Activated CD8-positive, alpha-beta memory T cell treated with anti-CD3 and anti-CD28 coated beads, Interleukin-2, amount 50 U/mL, for 1 hour (primary cell): Measurements from ENCODE around the gene COL3A1.

Experiments used
- DNase-seq: peaks from one replicate; pipeline ENCODE4 v3.0.0-alpha.2; 2020; ENCODE audit errors: extremely low read depth

COL3A1 gene

DNA sequence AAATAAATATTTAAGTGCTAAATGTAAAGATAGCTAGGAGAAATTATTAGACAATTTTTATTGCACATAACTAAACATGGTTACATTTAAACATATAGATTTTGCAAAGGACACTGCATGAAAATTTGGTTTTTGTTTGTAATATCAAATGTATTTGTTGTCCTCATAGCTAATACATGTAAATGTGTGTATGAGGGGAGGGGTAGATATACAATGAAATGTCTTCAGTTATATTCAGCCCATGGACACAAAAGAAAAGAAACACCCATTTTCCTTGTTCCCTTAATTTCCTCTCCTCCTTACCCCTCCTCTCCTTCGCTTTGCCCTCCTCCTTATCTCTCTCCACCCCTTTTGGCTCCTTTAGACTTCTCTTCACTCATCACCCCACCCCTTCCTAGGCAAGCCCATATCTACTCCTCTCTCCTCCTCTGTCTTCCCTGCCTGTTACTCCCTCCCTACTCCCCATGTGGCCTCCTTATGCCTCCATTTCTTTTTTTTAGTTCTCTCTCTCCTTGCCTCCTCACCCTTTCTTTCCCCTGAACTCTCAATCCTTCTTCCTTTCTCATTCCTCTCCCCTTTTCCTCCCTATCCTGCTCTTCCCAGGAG lies 1.4 kb downstream of the COL3A1 start:
- DNase-seq, result no peak

DNA sequence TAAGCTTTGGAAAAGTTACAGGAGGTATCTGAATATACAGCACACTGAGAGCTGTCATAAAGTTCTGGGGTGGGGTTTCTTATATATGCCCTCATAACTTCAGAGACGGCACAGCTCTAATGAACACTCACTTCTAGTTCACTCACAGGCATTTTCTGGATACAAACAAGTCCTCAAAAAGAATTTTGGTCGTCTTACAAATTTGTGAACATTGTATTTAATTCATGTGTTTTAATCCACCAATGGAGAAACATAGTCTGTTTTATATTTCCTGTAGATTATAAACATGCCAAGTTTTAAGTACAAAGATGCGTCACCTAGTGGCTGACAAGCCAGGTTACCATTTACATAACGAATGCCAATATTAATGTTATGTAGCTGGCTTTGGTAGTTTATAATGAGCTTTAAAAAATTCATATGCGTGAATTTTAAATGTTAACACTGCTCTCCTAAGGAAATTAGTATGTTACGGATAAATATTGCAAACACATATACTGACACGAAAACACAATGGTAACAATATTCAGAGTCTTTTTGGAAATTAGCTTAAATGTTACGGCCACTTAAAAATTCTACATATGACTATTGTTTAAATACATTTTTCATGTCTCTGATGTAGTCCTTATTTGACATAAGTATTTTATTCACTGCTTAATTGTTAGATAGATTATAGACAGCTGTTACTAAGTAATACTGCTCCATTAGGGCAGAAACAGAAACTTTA lies 2.5 kb downstream of the COL3A1 start:
- DNase-seq, result no peak

DNA sequence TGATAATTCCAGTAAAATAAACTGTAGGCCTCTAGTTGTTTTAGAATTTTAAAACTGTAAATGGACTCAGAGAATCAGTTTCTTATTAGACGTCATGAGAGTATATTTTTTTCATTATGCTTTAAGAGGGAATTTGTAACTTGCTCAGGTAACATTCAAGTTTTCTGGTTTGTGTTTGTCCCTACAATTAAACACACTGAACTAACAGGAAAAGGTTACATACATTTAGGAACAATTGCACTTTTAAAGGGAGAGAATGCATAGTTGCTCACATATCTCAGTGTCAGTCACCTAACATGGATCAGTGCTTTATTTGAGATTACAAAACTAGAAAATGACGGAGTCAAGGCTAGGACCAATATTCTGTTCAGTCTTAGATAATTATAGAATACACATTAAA lies 3.1 kb downstream of the COL3A1 start:
- no peak for DNase-seq

DNA sequence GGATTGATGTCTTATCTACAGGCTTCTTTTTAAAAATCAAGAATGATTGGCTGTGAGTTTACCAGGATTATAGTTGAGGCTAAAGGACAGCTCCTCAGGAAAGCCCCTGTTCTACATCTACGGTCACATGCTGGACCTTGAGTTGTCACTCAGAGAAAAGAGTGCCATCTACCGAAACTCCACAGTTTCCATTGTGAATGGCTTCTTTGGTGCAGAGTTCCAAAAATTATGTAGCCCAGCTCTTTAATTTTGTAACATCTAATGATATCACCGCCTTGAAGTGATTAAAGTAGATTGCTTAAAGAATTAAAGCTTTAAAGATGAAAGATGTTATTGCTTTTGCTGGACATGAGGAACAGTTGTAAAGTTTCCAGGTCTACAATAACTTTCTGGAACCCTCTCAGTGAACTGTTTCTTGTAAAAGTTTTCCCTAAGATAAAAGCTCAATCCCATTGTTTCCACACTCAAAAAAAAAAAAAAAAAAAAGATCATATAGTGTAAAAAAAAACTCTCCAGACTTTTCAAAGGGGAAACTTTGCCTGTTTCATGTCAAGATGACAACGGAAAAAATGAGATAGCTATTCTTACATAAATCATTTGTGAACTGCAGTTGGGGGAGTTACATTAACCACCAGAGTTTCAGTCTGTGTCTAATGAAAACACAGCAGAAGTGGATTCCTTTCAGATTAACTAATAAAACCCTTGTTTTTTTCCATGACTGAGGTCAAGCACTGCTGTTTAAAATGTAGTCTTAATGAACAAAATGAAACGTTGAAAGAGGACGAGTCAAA lies 4.3 kb downstream of the COL3A1 start:
- no peak for DNase-seq

DNA sequence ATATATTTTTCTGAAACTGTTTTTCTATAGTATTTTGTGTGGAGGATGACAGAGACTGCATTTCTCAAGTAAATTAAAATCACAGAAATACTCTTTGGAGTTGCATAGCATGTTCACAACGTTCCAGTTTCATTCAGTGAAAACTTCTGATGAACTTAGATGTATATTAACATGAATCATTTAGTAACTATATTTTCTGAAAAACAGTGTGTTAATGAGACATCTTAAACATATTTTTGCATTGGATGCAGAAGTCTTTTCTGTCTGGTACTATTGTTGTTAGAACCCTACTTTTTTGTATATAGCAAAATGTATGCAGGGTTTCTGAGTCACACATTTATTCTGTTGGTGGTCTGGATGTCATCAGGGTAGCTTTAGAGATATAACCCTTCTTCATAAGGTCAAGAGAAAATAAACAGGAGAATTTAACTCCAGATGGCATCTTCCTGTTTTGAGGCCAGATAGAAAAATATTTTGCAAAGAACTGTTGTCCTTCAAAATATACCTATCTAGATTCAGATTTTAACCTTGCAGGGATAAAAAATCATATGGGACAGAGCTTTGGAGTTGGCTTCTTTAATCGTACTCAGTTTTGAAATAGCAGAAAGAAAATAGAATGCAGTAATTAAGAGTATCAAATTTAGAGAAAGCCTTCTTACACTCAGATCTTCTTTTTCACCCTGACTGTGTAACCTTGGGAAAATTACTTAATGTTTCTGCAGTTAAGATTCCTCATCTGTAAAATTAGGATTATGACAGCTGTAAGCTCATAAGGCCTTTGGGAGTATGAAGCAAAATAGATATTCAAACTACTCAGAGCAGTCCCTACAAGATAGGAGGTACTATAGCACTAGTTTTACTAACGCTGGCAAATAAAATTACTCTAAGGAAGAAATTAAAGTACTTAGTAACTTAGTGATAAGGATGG lies 5.3 kb downstream of the COL3A1 start:
- DNase-seq, result no peak

DNA sequence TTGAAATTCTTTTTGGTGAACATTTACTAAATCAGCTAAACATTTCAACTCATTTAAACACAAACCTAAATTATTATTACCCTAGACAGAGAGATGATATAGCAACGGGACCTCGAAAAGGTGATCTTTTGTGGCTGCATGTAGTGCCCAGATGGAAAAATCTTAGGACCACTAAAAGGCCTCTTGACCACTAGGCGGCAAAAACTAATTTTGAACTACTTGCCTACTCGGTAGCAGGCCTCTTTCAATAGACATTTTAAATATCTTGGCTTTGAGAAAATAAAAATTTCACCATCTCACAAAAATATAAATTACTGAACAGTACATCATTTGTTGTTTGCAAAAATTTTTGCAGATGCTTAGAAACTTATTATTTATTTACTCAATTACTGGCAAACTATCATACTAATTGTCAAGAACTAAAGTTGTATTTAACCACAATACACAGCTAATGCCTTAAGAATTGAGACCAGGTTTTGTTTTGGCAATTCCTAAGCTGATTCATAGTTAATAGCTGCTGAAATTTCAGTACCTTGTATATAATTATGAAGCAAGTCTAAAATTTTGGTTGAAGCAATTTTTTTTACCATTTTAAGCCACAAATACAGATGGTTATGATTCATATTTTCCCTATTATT lies 9.4 kb downstream of the COL3A1 start:
- DNase-seq, result no peak

DNA sequence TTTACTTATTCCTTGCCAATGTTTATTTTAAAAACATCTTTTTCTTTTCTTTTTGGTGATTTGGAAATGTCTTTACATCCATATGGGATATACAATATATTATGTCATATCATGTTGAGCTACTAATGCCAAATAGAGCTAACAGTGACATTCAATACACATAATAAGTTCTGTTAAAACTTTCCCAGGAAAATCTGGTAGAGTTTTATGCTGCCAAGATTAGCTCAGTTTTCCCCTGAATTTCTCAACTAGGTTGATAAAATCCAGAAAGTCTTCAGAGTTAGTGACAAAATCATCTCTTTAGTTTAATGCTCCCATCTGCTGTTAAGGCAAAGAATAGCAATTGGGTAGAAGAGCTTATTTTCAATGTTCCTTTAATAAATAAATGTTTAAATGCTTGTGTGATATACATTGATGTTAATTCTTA lies 9.9 kb downstream of the COL3A1 start:
- DNase-seq, result no peak

DNA sequence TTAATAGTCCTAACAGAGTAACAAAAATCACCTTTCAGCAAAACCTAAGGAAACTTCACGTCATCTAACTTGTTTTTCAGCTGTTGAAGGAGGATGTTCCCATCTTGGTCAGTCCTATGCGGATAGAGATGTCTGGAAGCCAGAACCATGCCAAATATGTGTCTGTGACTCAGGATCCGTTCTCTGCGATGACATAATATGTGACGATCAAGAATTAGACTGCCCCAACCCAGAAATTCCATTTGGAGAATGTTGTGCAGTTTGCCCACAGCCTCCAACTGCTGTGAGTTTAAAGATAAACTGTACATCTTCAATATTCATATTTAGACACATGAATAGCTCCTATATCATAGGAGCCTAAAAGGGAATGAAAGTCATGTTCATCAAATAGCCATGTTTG lies 10.5 kb downstream of the COL3A1 start:
- no peak for DNase-seq

DNA sequence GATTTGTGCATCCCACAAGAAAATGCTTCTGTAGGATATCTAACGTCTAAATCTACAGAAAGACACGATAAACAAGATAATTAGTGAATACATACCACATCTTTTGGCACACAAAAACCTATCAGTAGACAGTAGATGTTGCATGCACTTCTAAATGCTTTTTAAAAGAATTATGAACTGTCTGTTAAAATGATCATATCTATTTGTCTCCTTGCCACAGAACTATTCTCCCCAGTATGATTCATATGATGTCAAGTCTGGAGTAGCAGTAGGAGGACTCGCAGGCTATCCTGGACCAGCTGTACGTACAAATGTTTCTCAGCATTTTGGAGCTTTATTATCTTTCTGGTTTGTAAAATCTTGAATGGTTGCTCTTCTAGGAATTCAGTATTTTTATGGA lies 12.7 kb downstream of the COL3A1 start:
- no peak for DNase-seq

DNA sequence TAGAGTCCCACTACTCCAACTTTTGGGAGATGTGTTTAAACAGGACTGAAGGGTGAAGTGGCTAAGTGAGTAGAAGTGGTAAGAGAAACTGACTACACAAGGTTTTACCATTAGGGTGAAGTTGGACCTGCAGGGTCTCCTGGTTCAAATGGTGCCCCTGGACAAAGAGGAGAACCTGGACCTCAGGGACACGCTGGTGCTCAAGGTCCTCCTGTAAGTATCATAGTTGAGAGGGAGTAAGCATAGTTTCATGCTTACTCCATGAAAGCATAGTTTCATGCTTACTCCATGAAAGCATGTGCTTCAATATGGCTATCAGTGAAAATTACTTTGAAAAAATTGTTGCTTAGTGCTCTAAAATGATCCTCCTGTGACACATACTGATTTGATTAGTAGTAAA lies 19.1 kb downstream of the COL3A1 start:
- no peak for DNase-seq

DNA sequence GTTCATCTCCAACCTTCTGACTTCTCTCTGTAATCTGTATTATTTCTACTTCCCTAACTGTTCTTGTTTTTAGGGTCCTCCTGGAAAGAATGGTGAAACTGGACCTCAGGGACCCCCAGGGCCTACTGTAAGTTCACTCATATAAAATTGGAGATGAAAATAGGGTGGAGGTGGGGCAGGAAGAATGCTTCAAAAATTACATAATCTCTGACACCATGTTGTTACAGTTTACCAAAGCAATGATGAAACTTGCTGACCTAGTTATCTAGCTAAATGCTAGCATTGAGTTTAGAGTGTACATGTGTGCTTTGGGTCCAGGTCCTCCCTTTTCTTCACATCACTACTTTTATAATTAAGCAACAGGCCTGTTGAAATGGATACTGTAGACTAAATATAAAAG lies 23.1 kb downstream of the COL3A1 start:
- DNase-seq, result no peak

DNA sequence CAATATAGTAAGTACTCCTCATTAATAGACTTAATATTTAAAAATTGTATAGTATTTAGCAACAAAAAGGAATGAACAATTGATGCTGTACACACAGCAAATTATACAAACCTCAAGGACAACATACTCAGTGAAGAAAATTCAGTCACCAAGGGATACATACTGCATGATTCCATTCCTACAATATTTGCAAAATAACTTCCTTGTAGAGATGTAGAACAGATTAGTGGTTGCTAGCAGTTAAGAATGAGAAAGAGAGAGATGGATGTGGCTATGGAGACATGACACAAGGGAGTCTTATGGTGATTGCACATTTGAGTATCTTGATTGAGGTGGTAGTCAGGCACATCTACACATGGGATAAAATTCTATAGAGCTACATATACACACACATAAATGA lies 26.0 kb downstream of the COL3A1 start:
- no peak for DNase-seq

DNA sequence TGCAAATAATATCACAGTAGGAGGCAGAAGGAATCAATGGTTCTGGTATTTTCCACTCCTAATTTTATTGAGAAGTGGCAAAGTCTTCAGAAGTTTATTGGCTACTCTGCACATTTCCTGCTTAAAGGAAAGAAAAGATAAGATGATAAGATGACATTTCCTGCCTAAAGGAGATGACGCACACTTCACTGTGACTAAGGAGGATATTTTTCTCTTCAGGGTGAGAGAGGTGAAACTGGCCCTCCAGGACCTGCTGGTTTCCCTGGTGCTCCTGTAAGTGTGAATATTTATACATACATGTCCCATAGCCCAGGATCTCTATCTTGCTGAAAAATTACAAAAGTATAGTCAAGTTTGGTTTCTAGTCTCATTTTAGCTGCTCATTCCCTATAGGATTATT lies 27.9 kb downstream of the COL3A1 start:
- DNase-seq, result no peak

DNA sequence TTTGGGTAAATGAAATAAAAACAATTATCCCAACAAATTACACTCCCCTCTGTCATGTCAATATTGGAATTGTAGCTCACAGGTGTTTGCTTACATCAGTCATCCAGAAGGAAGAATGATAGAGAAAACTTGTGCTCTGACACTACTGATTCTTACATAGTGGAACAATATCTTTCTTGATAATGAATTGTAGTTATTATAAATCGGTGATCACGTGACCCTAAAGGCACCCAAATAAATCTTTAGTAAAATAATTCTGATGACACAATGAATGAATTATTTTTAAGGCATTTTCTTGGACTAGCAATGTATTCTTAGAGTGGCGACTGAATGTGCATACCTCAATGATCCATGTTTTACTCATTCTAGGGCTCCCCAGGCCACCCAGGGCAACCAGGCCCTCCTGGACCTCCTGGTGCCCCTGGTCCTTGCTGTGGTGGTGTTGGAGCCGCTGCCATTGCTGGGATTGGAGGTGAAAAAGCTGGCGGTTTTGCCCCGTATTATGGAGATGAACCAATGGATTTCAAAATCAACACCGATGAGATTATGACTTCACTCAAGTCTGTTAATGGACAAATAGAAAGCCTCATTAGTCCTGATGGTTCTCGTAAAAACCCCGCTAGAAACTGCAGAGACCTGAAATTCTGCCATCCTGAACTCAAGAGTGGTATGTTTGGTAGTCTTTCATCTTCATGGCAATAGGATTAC lies 34.5 kb downstream of the COL3A1 start:
- no peak for DNase-seq

DNA sequence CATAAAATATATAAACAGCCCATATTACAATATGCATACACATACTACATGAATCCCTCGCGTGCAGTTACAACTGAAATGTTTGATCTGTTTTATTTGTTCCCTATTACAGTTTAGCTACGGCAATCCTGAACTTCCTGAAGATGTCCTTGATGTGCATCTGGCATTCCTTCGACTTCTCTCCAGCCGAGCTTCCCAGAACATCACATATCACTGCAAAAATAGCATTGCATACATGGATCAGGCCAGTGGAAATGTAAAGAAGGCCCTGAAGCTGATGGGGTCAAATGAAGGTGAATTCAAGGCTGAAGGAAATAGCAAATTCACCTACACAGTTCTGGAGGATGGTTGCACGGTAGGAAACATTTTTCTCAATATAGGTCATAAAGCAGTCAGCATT lies 36.4 kb downstream of the COL3A1 start:
- DNase-seq, result no peak

DNA sequence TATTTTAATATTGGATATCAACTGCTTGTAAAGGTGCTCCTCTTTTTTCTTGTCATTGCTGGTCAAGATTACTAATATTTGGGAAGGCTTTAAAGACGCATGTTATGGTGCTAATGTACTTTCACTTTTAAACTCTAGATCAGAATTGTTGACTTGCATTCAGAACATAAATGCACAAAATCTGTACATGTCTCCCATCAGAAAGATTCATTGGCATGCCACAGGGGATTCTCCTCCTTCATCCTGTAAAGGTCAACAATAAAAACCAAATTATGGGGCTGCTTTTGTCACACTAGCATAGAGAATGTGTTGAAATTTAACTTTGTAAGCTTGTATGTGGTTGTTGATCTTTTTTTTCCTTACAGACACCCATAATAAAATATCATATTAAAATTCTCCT lies 38.2 kb downstream of the COL3A1 start:
- no peak for DNase-seq

DNA sequence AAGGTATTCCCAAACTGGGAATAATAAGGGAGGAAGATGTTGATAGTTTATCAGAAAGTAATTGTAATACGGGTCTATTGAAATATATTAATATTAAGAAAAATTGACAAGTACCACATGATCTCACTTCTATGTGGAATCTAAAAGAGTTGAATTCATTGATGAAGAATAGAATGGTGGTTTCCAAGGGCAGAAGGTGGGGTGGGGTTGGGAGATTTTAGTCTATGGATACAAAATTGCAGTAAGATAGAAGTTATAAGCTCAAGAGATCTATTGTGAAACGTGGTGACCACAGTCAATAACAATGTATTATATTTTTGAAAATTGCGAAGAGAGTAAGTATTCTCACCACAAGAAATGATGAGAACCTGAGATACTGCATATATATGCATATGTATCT lies 38.9 kb downstream of the COL3A1 start:
- DNase-seq, result no peak

DNA sequence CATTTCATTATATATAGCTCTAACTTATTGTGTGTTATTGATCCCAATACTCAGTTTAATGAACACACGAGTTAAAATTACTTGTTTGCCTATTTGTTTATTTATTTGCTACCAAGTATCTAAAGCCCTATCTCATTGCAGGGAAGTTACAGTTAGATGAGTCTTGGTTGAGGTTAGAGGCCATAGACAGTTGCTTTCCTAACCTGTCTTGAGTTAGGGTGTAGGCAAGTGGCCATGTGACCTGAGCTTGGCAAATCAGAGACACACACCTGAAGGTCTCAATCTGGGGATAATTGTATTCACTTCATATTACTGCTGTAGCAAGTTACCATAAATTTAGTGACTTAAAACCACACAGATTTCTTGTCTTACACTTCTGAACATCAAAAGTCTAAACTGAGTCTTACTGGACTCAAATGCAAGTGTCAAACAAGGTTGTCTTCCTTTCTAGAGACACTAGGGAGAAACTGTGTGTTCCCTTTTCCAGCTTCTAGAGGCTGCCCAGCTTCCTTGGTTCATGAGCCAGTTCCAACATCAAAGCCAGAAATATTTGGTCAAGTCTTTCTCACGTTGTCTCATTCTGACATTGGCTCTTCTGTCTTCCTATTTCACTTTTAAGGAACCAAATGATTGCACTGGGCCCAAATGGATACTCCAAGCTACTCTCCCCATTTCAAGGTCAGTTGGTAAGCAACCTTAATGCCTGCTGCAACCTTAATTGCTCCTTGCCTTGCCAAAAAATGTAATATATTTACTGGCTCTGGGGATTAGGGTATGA lies 39.7 kb downstream of the COL3A1 start:
- DNase-seq, result no peak

DNA sequence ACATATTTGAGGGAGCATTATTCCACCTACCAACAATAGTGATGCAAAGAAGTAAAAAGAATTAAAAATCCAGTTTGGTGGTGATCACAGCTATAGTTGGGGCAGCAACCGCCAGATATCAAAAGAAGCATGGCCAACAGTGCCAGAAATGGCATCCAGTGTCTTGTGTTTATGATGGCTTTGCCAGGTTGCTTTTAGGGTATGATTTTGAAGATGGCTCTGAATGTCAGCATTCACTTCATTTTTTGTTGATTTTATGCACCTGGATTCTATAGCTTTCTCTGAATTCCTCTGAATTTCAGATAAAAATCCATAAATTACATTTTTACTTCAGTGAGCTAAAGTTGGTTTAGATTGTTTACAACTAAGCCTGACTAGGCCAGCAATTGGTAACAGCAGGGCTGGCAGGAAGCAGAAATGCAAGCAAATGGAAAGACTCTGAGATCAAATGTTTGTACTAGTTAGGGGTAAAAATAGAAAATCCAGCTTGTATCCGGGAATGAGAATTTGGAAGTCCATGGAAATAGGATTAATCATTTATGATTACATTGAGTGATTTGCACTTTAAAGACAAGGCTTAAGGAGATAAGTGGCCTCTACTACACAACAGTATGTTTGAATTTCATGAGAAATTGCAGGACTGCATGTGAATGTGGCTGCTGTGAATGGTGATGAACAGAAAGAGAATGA lies 40.4 kb downstream of the COL3A1 start:
- DNase-seq, result no peak
